ENCODE results near the gene PTPRD. TPM values are rescaled to one million over a fixed set of nuclear protein-coding genes. Genes with fewer than 3 reads are reported as not detected.
"Not testable (repeated sequence)": the region's sequence is repeated elsewhere in the genome, so short reads cannot be mapped to it uniquely, and the experiment has no call there.

The PTPRD gene
- total RNA-seq, 1 donor, result 26.3 TPM

- DNase-seq (ENCODE audit: low read depth), result no peak
- TF ChIP-seq, protein P1, sequence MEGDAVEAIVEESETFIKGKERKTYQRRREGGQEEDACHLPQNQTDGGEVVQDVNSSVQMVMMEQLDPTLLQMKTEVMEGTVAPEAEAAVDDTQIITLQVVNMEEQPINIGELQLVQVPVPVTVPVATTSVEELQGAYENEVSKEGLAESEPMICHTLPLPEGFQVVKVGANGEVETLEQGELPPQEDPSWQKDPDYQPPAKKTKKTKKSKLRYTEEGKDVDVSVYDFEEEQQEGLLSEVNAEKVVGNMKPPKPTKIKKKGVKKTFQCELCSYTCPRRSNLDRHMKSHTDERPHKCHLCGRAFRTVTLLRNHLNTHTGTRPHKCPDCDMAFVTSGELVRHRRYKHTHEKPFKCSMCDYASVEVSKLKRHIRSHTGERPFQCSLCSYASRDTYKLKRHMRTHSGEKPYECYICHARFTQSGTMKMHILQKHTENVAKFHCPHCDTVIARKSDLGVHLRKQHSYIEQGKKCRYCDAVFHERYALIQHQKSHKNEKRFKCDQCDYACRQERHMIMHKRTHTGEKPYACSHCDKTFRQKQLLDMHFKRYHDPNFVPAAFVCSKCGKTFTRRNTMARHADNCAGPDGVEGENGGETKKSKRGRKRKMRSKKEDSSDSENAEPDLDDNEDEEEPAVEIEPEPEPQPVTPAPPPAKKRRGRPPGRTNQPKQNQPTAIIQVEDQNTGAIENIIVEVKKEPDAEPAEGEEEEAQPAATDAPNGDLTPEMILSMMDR (IDR thresholded peaks at IDR 0.05; ENCODE audit: insufficient read depth, low read depth, low read length), result no peak
Observed at GRCh38 chr9:8924562-8924961, 1688.2 kb downstream of the PTPRD start.

GRCh38 chr9:8920478-8921183 lies 1692.2 kb downstream of the PTPRD start:
- DNase-seq (ENCODE audit: low read depth); H3K4me3 ChIP-seq (ENCODE audit: low read depth, low read length): not testable (repeated sequence)

More at GRCh38 chr9:8924562-8924961, 1688.2 kb downstream of the PTPRD start:
- H3K4me3 ChIP-seq (ENCODE audit: low read depth, low read length), result no peak overlapping the region

- TF ChIP-seq, protein P1 (IDR thresholded peaks at IDR 0.05; ENCODE audit: insufficient read depth, low read depth, low read length), result no peak
- H3K4me3 ChIP-seq (ENCODE audit: low read depth, low read length), result no peak overlapping the region
- DNase-seq (ENCODE audit: low read depth), result no peak
Observed at GRCh38 chr9:8917956-8918739, 1694.7 kb downstream of the PTPRD start.

DNA sequence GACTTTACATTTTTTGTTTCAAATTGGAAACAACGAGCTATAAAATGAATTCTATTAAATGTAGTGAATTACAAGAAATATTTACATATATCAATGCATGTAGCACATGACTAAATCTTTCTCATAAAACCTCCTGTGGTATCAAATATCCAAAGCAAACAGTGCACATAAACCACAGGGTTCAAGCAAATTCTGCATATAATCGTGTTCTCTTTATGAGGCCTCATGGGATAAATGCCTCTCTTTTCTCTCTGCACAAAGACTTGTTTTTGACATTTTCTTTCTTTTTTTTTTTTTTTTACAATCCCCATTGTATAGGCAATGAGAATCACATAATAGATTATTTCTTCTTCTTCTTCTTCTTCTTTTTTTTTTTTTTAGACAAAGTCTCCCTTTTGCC lies 1696.0 kb downstream of the PTPRD start:
- DNase-seq (ENCODE audit: low read depth), result no peak
- H3K4me3 ChIP-seq (ENCODE audit: low read depth, low read length), result no peak overlapping the region
- TF ChIP-seq, protein P1 (IDR thresholded peaks at IDR 0.05; ENCODE audit: insufficient read depth, low read depth, low read length), result no peak

- TF ChIP-seq, protein P1 (IDR thresholded peaks at IDR 0.05; ENCODE audit: insufficient read depth, low read depth, low read length), result no peak
- DNase-seq (ENCODE audit: low read depth), result no peak
- no peak overlapping the region for H3K4me3 ChIP-seq (ENCODE audit: low read depth, low read length)
Observed at GRCh38 chr9:8907868-8908267, 1704.9 kb downstream of the PTPRD start.

DNA sequence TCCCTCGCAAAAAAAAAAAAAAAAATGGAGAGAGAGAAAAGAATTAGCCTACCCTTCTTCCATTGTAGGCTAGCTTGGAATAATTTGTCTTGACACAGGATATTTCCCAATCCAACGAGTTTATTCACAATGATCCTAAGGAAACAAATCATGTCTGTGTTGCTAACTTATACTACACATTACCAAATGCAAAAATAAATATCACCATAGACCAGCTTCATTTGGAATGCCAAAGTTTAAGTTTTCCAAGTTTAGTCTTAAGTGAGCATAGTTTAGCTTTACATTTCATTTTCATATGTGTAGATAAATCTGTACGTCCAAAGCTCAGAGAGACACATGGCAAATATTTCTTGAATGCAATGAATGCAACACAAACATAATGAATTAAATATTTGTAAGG lies 1707.1 kb downstream of the PTPRD start:
- TF ChIP-seq, protein P1 (IDR thresholded peaks at IDR 0.05; ENCODE audit: insufficient read depth, low read depth, low read length), result no peak
- DNase-seq (ENCODE audit: low read depth), result no peak
- no peak overlapping the region for H3K4me3 ChIP-seq (ENCODE audit: low read depth, low read length)

GRCh38 chr9:8904771-8905515 lies 1707.9 kb downstream of the PTPRD start:
- H3K4me3 ChIP-seq (ENCODE audit: low read depth, low read length), result no peak overlapping the region
- no peak for DNase-seq (ENCODE audit: low read depth)
- TF ChIP-seq, protein P1 (IDR thresholded peaks at IDR 0.05; ENCODE audit: insufficient read depth, low read depth, low read length), result no peak

Measured in fibroblast of villous mesenchyme (primary cell).